SK-N-SH (cell line): Measurements from ENCODE around the gene CNDP2. TPM values are rescaled to one million over a fixed set of nuclear protein-coding genes. Genes with fewer than 3 reads are reported as not detected.

Source experiments
- CTCF ChIA-PET: fragments of 300-600, 350-600 bp; formaldehyde crosslinking; extraction: SDS; loops from one replicate; lab custom pipeline; 2021; lab: Yijun Ruan, JAX
- POLR2A ChIA-PET: fragments of 350-600 bp; sonication (Branson Sonifier 250); formaldehyde crosslinking; extraction: SDS; loops from one replicate; lab custom pipeline; 2020; ENCODE audit warnings: antibody characterized with exemption, inconsistent platforms; lab: Yijun Ruan, JAX
- DNase-seq: peaks from one replicate; pipeline ENCODE4 v3.0.0; 2012
- H2AFZ ChIP-seq: fragments of 200-600 bp; sonication (generic); 2 replicates; pipeline ENCODE4 v1.8.1; 2016; ENCODE audit warnings: antibody characterized with exemption, mild to moderate bottlenecking, low read depth
- H3F3A ChIP-seq: fragments of 200-600 bp; sonication (generic); replicated peaks from 2 replicates; pipeline ENCODE3; 2016; ENCODE audit warnings: antibody characterized with exemption, mild to moderate bottlenecking; ENCODE audit not compliant: insufficient read depth
- H3K27ac ChIP-seq, 2 experiments: fragments of 200-500 bp in 1 of 2; fragments of 200-600 bp in 1 of 2; sonication (Bioruptor generic) in 1 of 2; sonication (generic), shearing (Covaris generic) in 1 of 2; 2 replicates each; pipeline versions ENCODE4 v1.5.1 to v1.6.1; 2014 to 2016; ENCODE audit warnings: low read depth in 2 of 2, inconsistent platforms in 1 of 2, low read length in 1 of 2, mild to moderate bottlenecking in 1 of 2, mixed read lengths in 1 of 2
- H3K27me3 ChIP-seq: fragments of 200-600 bp; sonication (generic), shearing (Covaris generic); 2 replicates; pipeline ENCODE4 v1.6.1; 2016; ENCODE audit warnings: mixed run types; ENCODE audit not compliant: insufficient read depth
- H3K36me3 ChIP-seq, 2 experiments: fragments of 200-500 bp in 1 of 2; fragments of 200-600 bp in 1 of 2; sonication (Bioruptor generic) in 1 of 2; sonication (generic) in 1 of 2; replicated peaks in 1 of 2; 2 replicates each; pipeline versions ENCODE3 to v1.5.1; 2014 to 2016; ENCODE audit warnings: low read length in 1 of 2, mild to moderate bottlenecking in 1 of 2; ENCODE audit not compliant: insufficient read depth in 2 of 2, control insufficient read depth in 1 of 2
- H3K4me1 ChIP-seq, 2 experiments: fragments of 200-500 bp in 1 of 2; fragments of 200-600 bp in 1 of 2; sonication (Bioruptor generic) in 1 of 2; sonication (generic), shearing (Covaris generic) in 1 of 2; 2 replicates each; pipeline versions ENCODE4 v1.5.1 to v1.6.1; 2014 to 2016; ENCODE audit warnings: low read depth in 1 of 2, low read length in 1 of 2, mixed run types in 1 of 2; ENCODE audit not compliant: insufficient read depth in 2 of 2, control insufficient read depth in 1 of 2
- H3K4me2 ChIP-seq: fragments of 200-600 bp; sonication (generic), shearing (Covaris generic); 2 replicates; pipeline ENCODE4 v1.6.1; 2017; ENCODE audit warnings: mixed run types
- H3K4me3 ChIP-seq, 2 experiments: fragments of 200-500 bp in 1 of 2; fragments of 200-600 bp in 1 of 2; sonication (Bioruptor generic) in 1 of 2; sonication (generic), shearing (Covaris generic) in 1 of 2; 2 replicates each; pipeline versions ENCODE4 v1.5.1 to v1.8.1; 2014 to 2016; ENCODE audit warnings: low read depth in 2 of 2, inconsistent platforms in 1 of 2, low read length in 1 of 2, mild to moderate bottlenecking in 1 of 2, mixed read lengths in 1 of 2, moderate library complexity in 1 of 2
- H3K79me2 ChIP-seq: fragments of 200-600 bp; sonication (generic); 2 replicates; pipeline ENCODE4 v1.8.1; 2017; ENCODE audit warnings: mild to moderate bottlenecking; ENCODE audit not compliant: insufficient read depth
- H3K9ac ChIP-seq: fragments of 200-600 bp; sonication (generic); 2 replicates; pipeline ENCODE4 v1.6.1; 2017; ENCODE audit warnings: mixed run types
- H3K9me2 ChIP-seq: fragments of 200-600 bp; sonication (generic); 2 replicates; pipeline ENCODE4 v1.6.1; 2017; ENCODE audit warnings: mixed run types
- H3K9me3 ChIP-seq: fragments of 200-600 bp; sonication (generic); 2 replicates; pipeline ENCODE4 v1.6.1; 2017; ENCODE audit warnings: mixed run types, mild to moderate bottlenecking, moderate library complexity
- H4K20me1 ChIP-seq: fragments of 200-600 bp; sonication (generic); 2 replicates; pipeline ENCODE4 v1.6.1; 2017; ENCODE audit warnings: mild to moderate bottlenecking, mixed run types; ENCODE audit not compliant: insufficient read depth
- CHD2 ChIP-seq: fragments of 150-350 bp; IDR thresholded peaks from 2 replicates; pipeline ENCODE4 v1.6.1; 2018; ENCODE audit warnings: low read length; ENCODE audit not compliant: partially characterized antibody
- EP300 ChIP-seq, 2 experiments: IDR thresholded peaks; 2 replicates each; pipeline versions ENCODE4 v1.4.0 to v1.6.1; 2012; ENCODE audit warnings: borderline replicate concordance in 1 of 2, low read depth in 1 of 2, low read length in 1 of 2
- EZH2phosphoT487 ChIP-seq: fragments of 200-600 bp; sonication (generic); IDR thresholded peaks from 2 replicates; pipeline ENCODE4 v1.6.1; 2017; ENCODE audit warnings: low read depth, mixed run types, mild to moderate bottlenecking, antibody characterized with exemption, moderate library complexity, borderline replicate concordance
- IRF3 ChIP-seq: fragments of 150-350 bp; IDR thresholded peaks from 2 replicates; pipeline ENCODE4 v1.6.1; 2016; ENCODE audit warnings: mild to moderate bottlenecking, low read depth, low read length
- MEF2A ChIP-seq: IDR thresholded peaks from 2 replicates; pipeline ENCODE4 v1.4.0; 2012; ENCODE audit warnings: low read depth, borderline replicate concordance
- MXI1 ChIP-seq: IDR thresholded peaks from 2 replicates; pipeline ENCODE4 v1.6.1; 2012; ENCODE audit warnings: mild to moderate bottlenecking, low read depth, low read length, improper control_type of control experiment
- PBX3 ChIP-seq: IDR thresholded peaks from 2 replicates; pipeline ENCODE4; 2012
- RFX5 ChIP-seq: IDR thresholded peaks from 2 replicates; pipeline ENCODE4 v1.6.1; 2012; ENCODE audit warnings: mild to moderate bottlenecking, improper control_type of control experiment, low read length
- RXRA ChIP-seq: IDR thresholded peaks from 2 replicates; pipeline ENCODE4 v1.4.0; 2012; ENCODE audit warnings: low read depth, mild to moderate bottlenecking, borderline replicate concordance
- TAF1 ChIP-seq: IDR thresholded peaks from 2 replicates; pipeline ENCODE4 v1.6.1; 2012; ENCODE audit warnings: low read depth, mild to moderate bottlenecking, low read length, moderate library complexity, borderline replicate concordance
- USF2 ChIP-seq: fragments of 150-350 bp; IDR thresholded peaks from 2 replicates; pipeline ENCODE4 v1.6.1; 2017; ENCODE audit warnings: antibody characterized with exemption, low read length, low read depth, borderline replicate concordance
- ZBTB33 ChIP-seq: IDR thresholded peaks from 2 replicates; pipeline ENCODE4 v1.4.0; 2012; ENCODE audit warnings: low read depth, borderline replicate concordance
- WGBS: methylation state at CpG from one replicate; pipeline ENCODE4 v1.1.6; 2017; ENCODE audit warnings: low lambda C conversion rate; 5-methylcytosine and 5-hydroxymethylcytosine counted together
- polyA plus RNA-seq, 3 experiments: library from polyadenylated mRNA; depleted of rRNA; stranded (reverse); fragments of >200 nt; gene quantifications; 2 replicates each; pipeline ENCODE4 v1.2.3, GENCODE V29; 2012

The CNDP2 gene
- polyA plus RNA-seq, 1 of the 3 experiments (the other 2 are of a cell fraction), result 78.5 TPM

- TF ChIP-seq USF2 (no peak), RXRA (no peak), RFX5 (no peak), IRF3 (no peak), EP300 (IDR thresholded peaks at IDR 0.05; ENCODE audit: borderline replicate concordance in 1 of 2, low read depth in 1 of 2, low read length in 1 of 2) (no peak), EZH2phosphoT487 (no peak), ZBTB33 (no peak), MXI1 (no peak), MEF2A (no peak), PBX3 (no peak)
These were observed 18.8 kb downstream of the CNDP2 start (continued) for GRCh38 chr18:74514860-74515495.

GRCh38 chr18:74515620-74516231 lies 19.6 kb downstream of the CNDP2 start:
- 96% methylated on average over 5 of the region's 13 CpGs for whole genome bisulfite sequencing
- H3K4me2 ChIP-seq, result no peak overlapping the region
- H3K4me3 ChIP-seq, result no peak overlapping the region
- no peak overlapping the region for H3K9ac ChIP-seq
- no peaks in the 10 kb centered on the region for H4K20me1 ChIP-seq
- POLR2A ChIA-PET, result no interaction called here
- no peak overlapping the region for H3K27ac ChIP-seq
- no peaks in the 10 kb centered on the region for H3K9me2 ChIP-seq
- no peaks in the 10 kb centered on the region for H3K4me1 ChIP-seq
- H3K36me3 ChIP-seq, result peaks cover 10 to 68% of the 10 kb centered on the region in 2 experiments
- H3K27me3 ChIP-seq, result no peaks in the 10 kb centered on the region
- no peak overlapping the region for H2AFZ ChIP-seq
- CTCF ChIA-PET, result no interaction called here
- H3K9me3 ChIP-seq, result no peaks in the 10 kb centered on the region
- TF ChIP-seq CHD2, result no peak
- TF ChIP-seq TAF1, result no peak
- no peaks in the 10 kb centered on the region for H3F3A ChIP-seq
- DNase-seq, result no peak
- H3K79me2 ChIP-seq, result no peaks in the 10 kb centered on the region
